ENCODE data around the gene HLA-DOB. TPM values are rescaled to one million over a fixed set of nuclear protein-coding genes. Genes with fewer than 3 reads are reported as not detected.

Gene HLA-DOB
- not detected in 2 replicates for total RNA-seq (2014; rRNA removed; shearing (Covaris generic))

- in situ Hi-C loops (cut with HindIII; ENCODE audit: low sequenced_read_pairs): no loop called here
- DNase-seq (ENCODE audit: low spot score): no peak
Measured at GRCh38 chr6:32816746-32817204, at the start of gene HLA-DOB. TSS of gene HLA-DOB (minus strand) at chr6:32817002. CDS start at chr6:32816951, 51 bp downstream.

- in situ Hi-C loops (cut with HindIII; ENCODE audit: low sequenced_read_pairs): no loop called here
- no peak for DNase-seq (ENCODE audit: low spot score)
Measured at GRCh38 chr6:32865724-32866443, 49.1 kb upstream of the HLA-DOB start.

- in situ Hi-C loops (cut with HindIII; ENCODE audit: low sequenced_read_pairs): no loop called here
- no peak for DNase-seq (ENCODE audit: low spot score)
Measured at GRCh38 chr6:32862725-32863124, 45.9 kb upstream of the HLA-DOB start.

GRCh38 chr6:32860674-32861073 is 43.9 kb upstream of the HLA-DOB start:
- DNase-seq (ENCODE audit: low spot score): no peak
- in situ Hi-C loops (cut with HindIII; ENCODE audit: low sequenced_read_pairs): no loop called here

GRCh38 chr6:32858194-32858593 is 41.4 kb upstream of the HLA-DOB start:
- in situ Hi-C loops (cut with HindIII; ENCODE audit: low sequenced_read_pairs): no loop called here
- no peak for DNase-seq (ENCODE audit: low spot score)

GRCh38 chr6:32857156-32857891 is 40.5 kb upstream of the HLA-DOB start:
- in situ Hi-C loops (cut with HindIII; ENCODE audit: low sequenced_read_pairs): no loop called here
- no peak for DNase-seq (ENCODE audit: low spot score)

- in situ Hi-C loops (cut with HindIII; ENCODE audit: low sequenced_read_pairs): no loop called here
- DNase-seq (ENCODE audit: low spot score): no peak
Measured at GRCh38 chr6:32855467-32856174, 38.8 kb upstream of the HLA-DOB start.

GRCh38 chr6:32854376-32855178 is 37.8 kb upstream of the HLA-DOB start:
- in situ Hi-C loops (cut with HindIII; ENCODE audit: low sequenced_read_pairs): no loop called here
- no peak for DNase-seq (ENCODE audit: low spot score)

- DNase-seq (ENCODE audit: low spot score): peak; percentile 90
- in situ Hi-C loops (cut with HindIII; ENCODE audit: low sequenced_read_pairs): no loop called here
Measured at GRCh38 chr6:32853541-32854375, 37.0 kb upstream of the HLA-DOB start, which contains the start of the genes PSMB9 and TAP1. TSS of gene PSMB9 (plus strand) at chr6:32854192. CDS start at chr6:32854230, 38 bp downstream. TSS of gene TAP1 (minus strand) at chr6:32853704. CDS start at chr6:32853636, 68 bp downstream.

- peak; percentile 47 for DNase-seq (ENCODE audit: low spot score)
- in situ Hi-C loops (cut with HindIII; ENCODE audit: low sequenced_read_pairs): no loop called here
Measured at GRCh38 chr6:32852844-32853540, 36.2 kb upstream of the HLA-DOB start.

GRCh38 chr6:32852018-32852843 is 35.4 kb upstream of the HLA-DOB start:
- DNase-seq (ENCODE audit: low spot score): no peak

GRCh38 chr6:32851025-32851424 is 34.2 kb upstream of the HLA-DOB start:
- in situ Hi-C loops (cut with HindIII; ENCODE audit: low sequenced_read_pairs): no loop called here
- no peak for DNase-seq (ENCODE audit: low spot score)

More at GRCh38 chr6:32852018-32852843, 35.4 kb upstream of the HLA-DOB start:
- in situ Hi-C loops (cut with HindIII; ENCODE audit: low sequenced_read_pairs): no loop called here

GRCh38 chr6:32849126-32849525 is 32.3 kb upstream of the HLA-DOB start:
- in situ Hi-C loops (cut with HindIII; ENCODE audit: low sequenced_read_pairs): no loop called here
- no peak for DNase-seq (ENCODE audit: low spot score)

GRCh38 chr6:32847795-32848194 is 31.0 kb upstream of the HLA-DOB start:
- DNase-seq (ENCODE audit: low spot score): no peak
- in situ Hi-C loops (cut with HindIII; ENCODE audit: low sequenced_read_pairs): no loop called here

- in situ Hi-C loops (cut with HindIII; ENCODE audit: low sequenced_read_pairs): no loop called here
- DNase-seq (ENCODE audit: low spot score): no peak
Measured at GRCh38 chr6:32847004-32847403, 30.2 kb upstream of the HLA-DOB start.

- DNase-seq (ENCODE audit: low spot score): no peak
- in situ Hi-C loops (cut with HindIII; ENCODE audit: low sequenced_read_pairs): no loop called here
Measured at GRCh38 chr6:32845384-32845884, 28.6 kb upstream of the HLA-DOB start.
